Measurements from ENCODE around the gene ANXA1. TPM values are rescaled to one million over a fixed set of nuclear protein-coding genes. Genes with fewer than 3 reads are reported as not detected.

Gene ANXA1
- total and polyA plus RNA-seq, 4 experiments from 2014 or later: 324 to 1,202 (median 478) TPM

GRCh38 chr9:73199448-73199847 lies 47.8 kb downstream of the ANXA1 start:
- H3K27me3 ChIP-seq (ENCODE audit: insufficient read depth, low read length): no peaks in the 10 kb centered on the region
- H3K36me3 Mint-ChIP-seq: no peaks in the 10 kb centered on the region
- ChIA-PET CTCF (ENCODE audit: partially characterized antibody) (interaction anchor here (1.0 to 1.9 kb wide), 6 partner anchors 10 to 1188 kb away, joined by 3 to 9 read pairs (median 4); no protein-coding TSS in a partner anchor), POLR2A (ENCODE audit: partially characterized antibody) (no interaction called here)
- H3K27me3 Mint-ChIP-seq: peaks cover 7 to 14% of the 10 kb centered on the region in 2 donors
- H3K9me3 Mint-ChIP-seq: no peaks in the 10 kb centered on the region
- H3K27ac ChIP-seq (ENCODE audit: low read depth, low read length): no peak overlapping the region
- H3K27ac Mint-ChIP-seq: no peak overlapping the region
- no peak overlapping the region for H3K4me3 ChIP-seq (ENCODE audit: low read length in 2 of 2)
- no peaks in the 10 kb centered on the region for H3K9me3 ChIP-seq (ENCODE audit: control insufficient read depth in 1 of 2, low read length in 2 of 2)
- intact Hi-C loops (cut with micrococcal nuclease): no loop called here
- H3K36me3 ChIP-seq (ENCODE audit: insufficient read depth, low read length): no peaks in the 10 kb centered on the region
- H3K4me1 ChIP-seq (ENCODE audit: insufficient read depth, low read length): no peaks in the 10 kb centered on the region
- no peak for DNase-seq
- H3K4me3 Mint-ChIP-seq: peak overlapping the region in 1 of 8 donors; percentile 7
- peaks cover 0 to 2% (median 0%) of the 10 kb centered on the region in 4 donors for H3K4me1 Mint-ChIP-seq

DNA sequence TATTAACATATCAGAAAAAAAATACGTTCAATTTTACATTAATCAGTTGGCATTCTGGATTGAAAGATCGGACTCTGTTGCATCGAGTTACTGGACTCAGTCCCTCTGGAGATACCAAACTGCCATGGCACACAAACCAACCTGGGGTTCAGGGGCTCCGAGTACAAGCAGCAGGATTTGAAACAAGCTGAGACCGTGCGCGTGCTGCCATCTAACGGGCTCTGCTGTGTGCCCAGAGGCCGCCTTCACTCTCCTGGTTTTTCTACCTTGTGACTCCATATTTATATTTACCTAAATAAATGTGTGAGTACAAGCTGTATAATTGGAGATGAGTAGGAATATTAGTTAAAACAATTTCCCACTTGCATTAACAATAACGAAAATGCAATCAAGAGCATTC lies 48.2 kb downstream of the ANXA1 start:
- Mint-ChIP-seq H3K27ac (no peak overlapping the region), H3K4me3 (no peak overlapping the region)
- CTCF ChIA-PET (ENCODE audit: partially characterized antibody): interaction anchor here (1.0 to 1.9 kb wide), 7 partner anchors 9 to 1373 kb away, joined by 3 to 9 read pairs (median 4); no protein-coding TSS in a partner anchor

GRCh38 chr9:73200694-73201452 lies 49.2 kb downstream of the ANXA1 start:
- DNase-seq: peak; percentile 15 to 40 (median 28)
- Mint-ChIP-seq H3K27ac (peak overlapping the region in 1 of 7 donors; percentile 82), H3K9me3 (no peaks in the 10 kb centered on the region), H3K4me1 (peaks cover 0 to 2% (median 0%) of the 10 kb centered on the region in 4 donors), H3K36me3 (no peaks in the 10 kb centered on the region), H3K4me3 (no peak overlapping the region), H3K27me3 (peaks cover 5 to 17% of the 10 kb centered on the region in 2 donors)
- CTCF ChIA-PET (ENCODE audit: partially characterized antibody): interaction anchor here (0.7 to 2.1 kb wide), 16 partner anchors 8 to 1733 kb away, joined by 3 to 10 read pairs (median 4); no protein-coding TSS in a partner anchor
- H3K4me3 ChIP-seq (ENCODE audit: low read length in 2 of 2): no peak overlapping the region
- intact Hi-C loops (cut with micrococcal nuclease): loop anchor here (2.0 to 10.0 kb wide), 2 partner anchors 1444 to 1542 kb away; no protein-coding TSS in a partner anchor
- H3K27me3 ChIP-seq (ENCODE audit: insufficient read depth, low read length): no peaks in the 10 kb centered on the region
- H3K36me3 ChIP-seq (ENCODE audit: insufficient read depth, low read length): no peaks in the 10 kb centered on the region
- POLR2A ChIA-PET (ENCODE audit: partially characterized antibody): no interaction called here
- H3K27ac ChIP-seq (ENCODE audit: low read depth, low read length): no peak overlapping the region
- H3K4me1 ChIP-seq (ENCODE audit: insufficient read depth, low read length): no peaks in the 10 kb centered on the region
- H3K9me3 ChIP-seq (ENCODE audit: control insufficient read depth in 1 of 2, low read length in 2 of 2): no peaks in the 10 kb centered on the region

More for the DNA sequence above, 48.2 kb downstream of the ANXA1 start:
- Histone ChIP-seq H3K4me3 (ENCODE audit: low read length in 2 of 2) (no peak overlapping the region), H3K4me1 (ENCODE audit: insufficient read depth, low read length) (no peaks in the 10 kb centered on the region), H3K27ac (ENCODE audit: low read depth, low read length) (no peak overlapping the region), H3K36me3 (ENCODE audit: insufficient read depth, low read length) (no peaks in the 10 kb centered on the region), H3K9me3 (ENCODE audit: control insufficient read depth in 1 of 2, low read length in 2 of 2) (no peaks in the 10 kb centered on the region), H3K27me3 (ENCODE audit: insufficient read depth, low read length) (no peaks in the 10 kb centered on the region)
- POLR2A ChIA-PET (ENCODE audit: partially characterized antibody): no interaction called here
- Mint-ChIP-seq H3K27me3 (peaks cover 7 to 15% of the 10 kb centered on the region in 2 donors), H3K9me3 (no peaks in the 10 kb centered on the region), H3K36me3 (no peaks in the 10 kb centered on the region), H3K4me1 (peaks cover 0 to 2% (median 0%) of the 10 kb centered on the region in 4 donors)
- DNase-seq: no peak
- intact Hi-C loops (cut with micrococcal nuclease): loop anchor here (2.0 to 10.0 kb wide), 2 partner anchors 1445 to 1543 kb away; no protein-coding TSS in a partner anchor

DNA sequence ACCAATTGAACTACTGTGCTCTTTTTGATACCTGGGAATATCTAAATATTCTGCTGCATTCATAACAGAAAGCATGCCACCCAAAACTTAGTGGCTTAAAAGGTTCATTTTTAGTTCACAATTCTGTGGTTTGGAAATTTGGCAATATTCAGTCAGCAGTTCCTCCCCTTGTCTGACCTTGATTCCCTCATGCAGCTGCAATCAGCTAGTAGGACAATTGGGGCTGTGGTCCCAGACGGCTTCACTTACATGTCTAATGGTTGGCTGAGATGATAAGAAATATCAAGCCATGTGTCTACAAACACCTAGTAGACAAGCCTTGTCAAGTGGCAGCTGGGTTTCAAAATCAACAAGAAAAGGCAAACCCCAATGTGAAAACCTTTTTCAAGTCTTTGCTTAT lies 51.3 kb downstream of the ANXA1 start:
- H3K4me1 Mint-ChIP-seq: peaks cover 0 to 2% (median 0%) of the 10 kb centered on the region in 4 donors
- no peak for DNase-seq
- H3K9me3 Mint-ChIP-seq: no peaks in the 10 kb centered on the region
- no peak overlapping the region for H3K4me3 ChIP-seq (ENCODE audit: low read length in 2 of 2)
- H3K36me3 Mint-ChIP-seq: no peaks in the 10 kb centered on the region
- H3K36me3 ChIP-seq (ENCODE audit: insufficient read depth, low read length): no peaks in the 10 kb centered on the region
- no peak overlapping the region for H3K27ac Mint-ChIP-seq
- ChIA-PET CTCF (ENCODE audit: partially characterized antibody) (interaction anchor here (1.3 to 2.2 kb wide), 2 partner anchors 96 to 124 kb away, joined by 5 read pairs; no protein-coding TSS in a partner anchor), POLR2A (ENCODE audit: partially characterized antibody) (no interaction called here)
- H3K27ac ChIP-seq (ENCODE audit: low read depth, low read length): no peak overlapping the region
- no peaks in the 10 kb centered on the region for H3K27me3 ChIP-seq (ENCODE audit: insufficient read depth, low read length)
- H3K9me3 ChIP-seq (ENCODE audit: control insufficient read depth in 1 of 2, low read length in 2 of 2): no peaks in the 10 kb centered on the region
- no peak overlapping the region for H3K4me3 Mint-ChIP-seq
- H3K27me3 Mint-ChIP-seq: peaks cover 1 to 17% of the 10 kb centered on the region in 2 donors
- intact Hi-C loops (cut with micrococcal nuclease): loop anchor here (10.0 kb wide), 1 partner anchor 1442 kb away; no protein-coding TSS in a partner anchor
- H3K4me1 ChIP-seq (ENCODE audit: insufficient read depth, low read length): no peaks in the 10 kb centered on the region

DNA sequence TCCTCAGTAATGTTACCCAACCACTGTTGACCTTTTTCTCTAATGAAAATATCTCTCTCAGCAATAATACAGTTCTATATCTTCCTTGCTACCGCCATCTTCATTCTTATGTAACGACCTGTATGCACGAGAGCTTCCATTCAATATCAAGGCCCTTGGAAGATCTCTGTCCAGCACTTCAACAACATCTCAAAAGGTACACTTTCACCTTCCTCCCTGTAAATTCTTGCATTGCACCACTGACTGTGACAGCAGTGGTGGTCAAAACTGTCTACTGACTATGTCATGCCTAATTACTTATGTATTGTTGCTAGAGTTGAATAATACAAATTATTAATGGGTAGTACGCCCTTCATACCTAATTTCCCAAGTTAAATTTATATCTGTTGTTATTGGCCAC lies 53.3 kb downstream of the ANXA1 start:
- Mint-ChIP-seq H3K9me3 (no peaks in the 10 kb centered on the region), H3K36me3 (no peaks in the 10 kb centered on the region), H3K27me3 (peaks cover 0 to 10% of the 10 kb centered on the region in 2 donors), H3K4me3 (no peak overlapping the region), H3K4me1 (peaks cover 0 to 2% (median 0%) of the 10 kb centered on the region in 4 donors), H3K27ac (no peak overlapping the region)
- POLR2A ChIA-PET (ENCODE audit: partially characterized antibody): no interaction called here
- Histone ChIP-seq H3K4me3 (ENCODE audit: low read length in 2 of 2) (no peak overlapping the region), H3K27ac (ENCODE audit: low read depth, low read length) (no peak overlapping the region), H3K4me1 (ENCODE audit: insufficient read depth, low read length) (no peaks in the 10 kb centered on the region), H3K27me3 (ENCODE audit: insufficient read depth, low read length) (no peaks in the 10 kb centered on the region), H3K9me3 (ENCODE audit: control insufficient read depth in 1 of 2, low read length in 2 of 2) (no peaks in the 10 kb centered on the region), H3K36me3 (ENCODE audit: insufficient read depth, low read length) (no peaks in the 10 kb centered on the region)
- intact Hi-C loops (cut with micrococcal nuclease): loop anchor here (10.0 kb wide), 1 partner anchor 1440 kb away; no protein-coding TSS in a partner anchor
- no peak for DNase-seq
- CTCF ChIA-PET (ENCODE audit: partially characterized antibody): no interaction called here

- H3K9me3 ChIP-seq (ENCODE audit: control insufficient read depth in 1 of 2, low read length in 2 of 2): no peaks in the 10 kb centered on the region
- intact Hi-C loops (cut with micrococcal nuclease): loop anchor here (10.0 kb wide), 1 partner anchor 1438 kb away; no protein-coding TSS in a partner anchor
- H3K27ac ChIP-seq (ENCODE audit: low read depth, low read length): no peak overlapping the region
- Mint-ChIP-seq H3K4me1 (no peaks in the 10 kb centered on the region), H3K4me3 (no peak overlapping the region), H3K27me3 (peaks cover 0 to 7% of the 10 kb centered on the region in 2 donors), H3K27ac (no peak overlapping the region), H3K36me3 (no peaks in the 10 kb centered on the region), H3K9me3 (no peaks in the 10 kb centered on the region)
- no peaks in the 10 kb centered on the region for H3K36me3 ChIP-seq (ENCODE audit: insufficient read depth, low read length)
- no peaks in the 10 kb centered on the region for H3K27me3 ChIP-seq (ENCODE audit: insufficient read depth, low read length)
- POLR2A ChIA-PET (ENCODE audit: partially characterized antibody): no interaction called here
- CTCF ChIA-PET (ENCODE audit: partially characterized antibody): interaction anchor here (0.9 kb wide), 1 partner anchor 10 kb away, joined by 3 read pairs; no protein-coding TSS in a partner anchor
- no peaks in the 10 kb centered on the region for H3K4me1 ChIP-seq (ENCODE audit: insufficient read depth, low read length)
- no peak overlapping the region for H3K4me3 ChIP-seq (ENCODE audit: low read length in 2 of 2)
- DNase-seq: no peak
These were observed 55.2 kb downstream of the ANXA1 start for GRCh38 chr9:73206851-73207250.

- H3K27me3 Mint-ChIP-seq: peaks cover 3 to 5% of the 10 kb centered on the region in 2 donors
- CTCF ChIA-PET (ENCODE audit: partially characterized antibody): interaction anchor here (0.7 to 1.4 kb wide), 2 partner anchors 9 to 130 kb away, joined by 4 to 10 read pairs; no protein-coding TSS in a partner anchor
- H3K9me3 ChIP-seq (ENCODE audit: control insufficient read depth in 1 of 2, low read length in 2 of 2): no peaks in the 10 kb centered on the region
These were observed 59.4 kb downstream of the ANXA1 start for GRCh38 chr9:73210886-73211666.

More at GRCh38 chr9:73210886-73211666, 59.4 kb downstream of the ANXA1 start:
- Histone ChIP-seq H3K36me3 (ENCODE audit: insufficient read depth, low read length) (no peaks in the 10 kb centered on the region), H3K27ac (ENCODE audit: low read depth, low read length) (no peak overlapping the region), H3K4me1 (ENCODE audit: insufficient read depth, low read length) (no peaks in the 10 kb centered on the region), H3K27me3 (ENCODE audit: insufficient read depth, low read length) (no peaks in the 10 kb centered on the region), H3K4me3 (ENCODE audit: low read length in 2 of 2) (no peak overlapping the region)
- Mint-ChIP-seq H3K27ac (no peak overlapping the region), H3K4me3 (no peak overlapping the region), H3K9me3 (no peaks in the 10 kb centered on the region), H3K4me1 (no peaks in the 10 kb centered on the region), H3K36me3 (no peaks in the 10 kb centered on the region)
- DNase-seq: no peak
- POLR2A ChIA-PET (ENCODE audit: partially characterized antibody): no interaction called here
- intact Hi-C loops (cut with micrococcal nuclease): no loop called here

Measured in CD4-positive, alpha-beta memory T cell (primary cell).